ENCODE results near the gene PLAC8. TPM values are rescaled to one million over a fixed set of nuclear protein-coding genes. Genes with fewer than 3 reads are reported as not detected.
"Not testable (repeated sequence)": the region's sequence is repeated elsewhere in the genome, so short reads cannot be mapped to it uniquely, and the experiment has no call there.

Gene PLAC8
- total RNA-seq, 2 donors from 2014 or later, result 3.8 to 4.6 TPM

- intact Hi-C loops (cut with DNase I), result loop anchor here in 1 of 2 donors (10.0 kb wide), 1 partner anchor 209 kb away; the partner anchor contains the start of gene COQ2
- no peak for DNase-seq (ENCODE audit: low spot score)
These were observed 39.0 kb downstream of the PLAC8 start for GRCh38 chr4:83075311-83076095.

GRCh38 chr4:83074783-83075182, 39.7 kb downstream of the PLAC8 start:
- intact Hi-C loops (cut with DNase I), result loop anchor here (5.0 to 10.0 kb wide), 2 partner anchors 188 to 210 kb away; partner anchors contain the start of gene COQ2 (in 1 of the 2)
- DNase-seq (ENCODE audit: low spot score), result not testable (repeated sequence)

DNA sequence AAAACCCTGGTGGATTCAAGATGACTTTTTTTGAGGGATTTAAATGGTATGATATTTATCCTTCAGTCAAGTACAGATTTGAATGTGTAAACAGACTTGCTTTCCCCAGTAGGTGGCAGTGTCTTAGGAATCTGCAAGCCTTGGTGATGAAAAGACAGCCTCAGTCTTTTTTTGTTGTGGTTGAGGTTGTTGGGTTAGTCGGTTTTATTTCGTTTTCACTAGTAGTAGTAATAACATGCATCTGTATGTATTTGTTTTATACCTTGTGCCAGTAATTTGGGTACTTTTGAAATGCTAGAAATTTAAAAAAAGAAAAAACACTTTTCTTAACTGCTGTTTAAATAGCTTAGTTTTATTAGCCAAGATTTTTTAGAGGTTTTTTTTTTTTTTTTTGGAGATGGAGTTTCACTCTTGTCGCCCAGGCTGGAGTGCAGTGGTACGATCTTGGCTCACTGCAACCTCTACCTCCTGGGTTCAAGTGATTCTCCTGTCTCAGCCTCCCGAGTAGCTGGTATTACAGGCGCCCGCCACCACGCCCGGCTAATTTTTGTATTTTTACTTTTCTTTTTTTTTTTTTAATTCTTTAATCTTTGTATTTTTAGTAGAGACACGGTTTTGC, 40.3 kb downstream of the PLAC8 start:
- no peak for DNase-seq (ENCODE audit: low spot score)
- intact Hi-C loops (cut with DNase I), result loop anchor here (5.0 to 10.0 kb wide), 2 partner anchors 188 to 211 kb away; partner anchors contain the start of gene COQ2 (in 1 of the 2)

- intact Hi-C loops (cut with DNase I), result loop anchor here (5.0 to 10.0 kb wide), 2 partner anchors 191 to 214 kb away; partner anchors contain the start of gene COQ2 (in 1 of the 2)
- no peak for DNase-seq (ENCODE audit: low spot score)
These were observed 43.4 kb downstream of the PLAC8 start for GRCh38 chr4:83071116-83071515.

- intact Hi-C loops (cut with DNase I), result no loop called here
- no peak for DNase-seq (ENCODE audit: low spot score)
These were observed 47.4 kb downstream of the PLAC8 start for GRCh38 chr4:83067058-83067639.

DNA sequence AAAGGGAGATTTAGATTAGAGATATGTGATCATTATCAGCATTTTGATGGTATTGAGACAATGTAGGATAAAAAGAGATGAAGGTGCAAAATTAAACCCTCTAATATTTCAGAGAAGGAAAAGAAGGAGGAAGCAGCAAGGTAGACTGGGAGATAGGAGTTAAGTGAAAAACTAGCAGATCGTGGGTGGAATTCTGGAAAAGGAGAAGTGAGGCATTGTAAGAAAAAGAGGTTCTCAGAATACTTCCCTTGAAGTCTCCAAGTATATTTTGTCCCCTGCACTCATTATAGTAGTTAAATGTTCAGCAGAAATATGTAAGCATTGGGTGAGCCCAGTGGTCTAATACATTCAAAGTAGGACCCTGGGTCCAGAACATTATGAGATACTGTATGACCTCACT, 49.3 kb downstream of the PLAC8 start:
- DNase-seq (ENCODE audit: low spot score), result no peak
- intact Hi-C loops (cut with DNase I), result no loop called here

DNA sequence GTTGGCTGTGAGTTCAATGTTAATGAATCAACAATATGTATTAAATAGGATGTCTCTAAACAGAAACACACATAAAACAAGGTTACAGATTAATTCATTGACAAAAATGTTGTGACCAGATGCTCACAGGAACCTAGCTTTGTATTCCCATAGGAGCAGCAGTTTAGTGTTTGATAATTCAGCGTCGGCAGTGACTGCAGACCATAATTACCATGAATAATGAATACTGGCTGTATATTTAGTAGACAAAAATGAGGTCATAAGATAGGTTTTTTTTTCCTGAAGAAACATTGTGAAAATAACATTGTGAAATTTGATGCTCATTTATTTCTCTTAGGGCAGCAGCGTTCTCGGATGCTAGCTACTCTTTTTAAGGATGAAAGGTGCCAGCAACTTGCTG, 51.8 kb downstream of the PLAC8 start:
- DNase-seq (ENCODE audit: low spot score), result no peak
- intact Hi-C loops (cut with DNase I), result no loop called here

GRCh38 chr4:83054928-83055327, 59.6 kb downstream of the PLAC8 start:
- intact Hi-C loops (cut with DNase I), result no loop called here
- DNase-seq (ENCODE audit: low spot score), result no peak

DNA sequence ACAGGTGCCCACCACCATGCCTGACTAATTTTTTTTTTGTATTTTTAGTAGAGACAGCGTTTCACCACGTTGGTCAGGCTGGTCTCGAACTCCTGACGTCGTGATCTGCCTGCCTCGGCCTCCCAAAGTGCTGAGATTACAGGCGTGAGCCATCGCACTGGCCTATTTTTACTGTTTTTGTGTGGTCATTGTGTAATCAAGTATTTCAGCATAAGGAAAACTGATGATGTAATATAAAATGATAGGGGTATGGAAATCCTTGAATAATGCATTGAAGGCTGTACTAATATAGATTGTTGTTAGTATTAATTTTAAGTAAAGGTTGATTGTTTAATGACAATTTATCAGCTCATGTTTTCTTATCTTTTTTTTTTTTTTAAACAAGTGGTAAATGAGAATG, 65.7 kb downstream of the PLAC8 start:
- intact Hi-C loops (cut with DNase I); DNase-seq (ENCODE audit: low spot score): not testable (repeated sequence)

- DNase-seq (ENCODE audit: low spot score), result no peak
- intact Hi-C loops (cut with DNase I), result no loop called here
These were observed 67.6 kb downstream of the PLAC8 start for GRCh38 chr4:83046693-83047473.

DNA sequence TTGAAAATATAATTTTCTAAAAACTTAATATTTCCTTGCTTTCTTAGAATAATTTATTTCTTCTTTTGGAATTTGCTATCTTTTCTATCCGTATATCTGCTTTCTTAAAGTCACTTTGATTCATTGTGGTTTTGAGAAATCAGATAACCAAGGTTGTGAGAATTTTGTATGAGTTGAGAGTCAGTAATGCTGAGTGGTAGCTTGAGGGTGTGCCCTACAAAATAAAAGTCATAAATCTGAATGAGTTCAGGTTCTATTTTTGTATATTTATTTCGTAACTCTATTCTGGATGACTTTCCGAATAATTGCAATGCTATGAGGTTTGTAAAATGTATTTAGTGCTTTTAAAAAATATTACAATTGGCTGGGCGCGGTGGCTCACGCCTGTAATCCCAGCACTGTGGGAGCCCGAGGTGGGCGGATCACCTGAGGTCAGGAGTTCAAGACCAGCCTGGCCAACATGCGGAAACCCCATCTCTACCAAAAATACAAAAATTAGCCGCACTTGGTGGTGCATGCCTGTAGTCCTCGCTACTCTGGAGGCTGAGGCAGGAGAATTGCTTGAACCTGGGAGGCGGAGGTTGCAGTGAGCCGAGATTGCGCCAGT, 70.6 kb downstream of the PLAC8 start:
- intact Hi-C loops (cut with DNase I), result no loop called here
- no peak for DNase-seq (ENCODE audit: low spot score)

DNA sequence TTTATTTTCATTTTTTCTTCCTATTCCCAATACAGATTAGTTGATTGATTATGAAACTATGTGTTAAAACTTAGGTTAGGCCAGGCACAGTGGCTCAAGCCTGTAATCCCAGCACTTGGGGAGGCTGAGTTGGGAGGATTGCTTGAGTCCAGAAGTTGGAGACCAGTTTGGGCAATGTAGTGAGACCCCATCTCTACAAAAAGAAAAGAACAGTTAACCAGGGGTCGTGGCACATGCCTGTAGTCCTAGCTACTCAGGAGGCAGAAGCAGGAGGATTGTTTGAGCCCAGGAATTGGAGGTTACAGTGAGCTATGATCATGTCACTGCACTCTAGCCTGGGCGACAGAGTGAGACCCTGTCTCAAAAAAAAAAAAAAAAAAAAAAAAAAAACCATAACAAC, 71.4 kb downstream of the PLAC8 start:
- DNase-seq (ENCODE audit: low spot score); intact Hi-C loops (cut with DNase I): not testable (repeated sequence)

DNA sequence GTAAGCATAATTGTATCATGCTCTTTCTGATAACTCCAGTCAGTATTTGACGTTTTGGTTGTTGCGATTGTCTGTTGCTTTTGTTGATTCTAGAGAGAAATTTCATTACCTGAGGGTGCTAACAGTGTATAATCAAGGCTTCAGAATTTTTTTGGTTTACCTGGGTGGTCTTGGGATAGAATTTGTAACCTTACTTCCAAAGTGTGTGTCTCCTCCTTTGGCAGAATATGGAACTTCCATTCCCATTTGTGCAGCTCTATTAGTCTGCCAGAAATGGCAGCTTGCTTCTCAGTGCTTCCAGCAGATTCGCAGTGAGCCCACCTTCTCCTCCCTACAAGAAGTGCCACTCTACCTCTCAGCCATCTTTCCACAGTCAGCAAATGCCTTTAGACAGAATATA, 74.3 kb downstream of the PLAC8 start:
- intact Hi-C loops (cut with DNase I), result no loop called here
- no peak for DNase-seq (ENCODE audit: low spot score)

Other genes with a start within 250 kb of the PLAC8 start
- gene SEC31A, start 223.6 kb downstream of the PLAC8 start, total RNA-seq, result 100 to 1,000 TPM; 287 to 309 TPM
- gene THAP9, start 214.0 kb downstream of the PLAC8 start, total RNA-seq, result 1 to 10 TPM; 2.9 to 4.4 TPM
- 1 to 10 TPM; 8.3 to 9.0 TPM for gene LIN54, start 103.9 kb downstream of the PLAC8 start, total RNA-seq
- gene COPS4, start 79.5 kb downstream of the PLAC8 start, total RNA-seq, result 10 to 100 TPM; 36.2 to 39.5 TPM
- 1 to 10 TPM; 7.3 to 7.9 TPM for gene COQ2, start 170.1 kb upstream of the PLAC8 start, total RNA-seq
- 1 to 10 TPM; 2.8 to 4.4 TPM for gene HPSE, start 220.1 kb upstream of the PLAC8 start, total RNA-seq